Erythroblast (primary cell): ENCODE data around the gene ACAD8.

ENCODE experiments used
- DNase-seq, 2 experiments: peaks; one replicate each; lab custom pipeline; 2025; lab: John Stamatoyannopoulos, UW
- GATA1 ChIP-seq: IDR thresholded peaks from 2 replicates; pipeline ENCODE4 v1.6.1; 2011; ENCODE audit warnings: low read depth, mild to moderate bottlenecking, control low read depth, low read length, moderate library complexity
- POLR2A ChIP-seq: IDR thresholded peaks from 2 replicates; pipeline ENCODE4 v1.6.1; 2011; ENCODE audit warnings: mild to moderate bottlenecking, low read length

ACAD8 gene

DNA sequence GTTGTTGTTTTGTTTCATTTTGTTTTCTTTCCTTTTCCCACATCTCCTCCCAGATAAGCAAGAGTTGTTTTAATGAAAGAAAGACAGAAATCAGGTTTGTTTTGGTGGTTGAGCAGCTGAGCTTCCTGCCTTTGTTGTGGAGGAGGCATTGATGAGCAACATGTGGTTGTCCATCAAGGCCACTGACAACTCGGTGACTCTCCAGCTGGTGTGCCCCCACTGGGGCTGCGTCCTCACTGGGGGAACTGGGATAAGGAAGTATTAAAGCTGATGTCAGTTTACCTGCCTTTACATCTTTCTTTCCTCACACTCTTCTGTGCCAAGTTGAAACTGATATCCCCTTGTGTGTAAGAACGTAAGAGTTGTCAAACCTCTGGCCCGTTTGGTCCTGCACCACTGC lies 23.0 kb upstream of the ACAD8 start:
- TF ChIP-seq POLR2A = no peak
- TF ChIP-seq GATA1 = no peak
- no peak for DNase-seq

DNA sequence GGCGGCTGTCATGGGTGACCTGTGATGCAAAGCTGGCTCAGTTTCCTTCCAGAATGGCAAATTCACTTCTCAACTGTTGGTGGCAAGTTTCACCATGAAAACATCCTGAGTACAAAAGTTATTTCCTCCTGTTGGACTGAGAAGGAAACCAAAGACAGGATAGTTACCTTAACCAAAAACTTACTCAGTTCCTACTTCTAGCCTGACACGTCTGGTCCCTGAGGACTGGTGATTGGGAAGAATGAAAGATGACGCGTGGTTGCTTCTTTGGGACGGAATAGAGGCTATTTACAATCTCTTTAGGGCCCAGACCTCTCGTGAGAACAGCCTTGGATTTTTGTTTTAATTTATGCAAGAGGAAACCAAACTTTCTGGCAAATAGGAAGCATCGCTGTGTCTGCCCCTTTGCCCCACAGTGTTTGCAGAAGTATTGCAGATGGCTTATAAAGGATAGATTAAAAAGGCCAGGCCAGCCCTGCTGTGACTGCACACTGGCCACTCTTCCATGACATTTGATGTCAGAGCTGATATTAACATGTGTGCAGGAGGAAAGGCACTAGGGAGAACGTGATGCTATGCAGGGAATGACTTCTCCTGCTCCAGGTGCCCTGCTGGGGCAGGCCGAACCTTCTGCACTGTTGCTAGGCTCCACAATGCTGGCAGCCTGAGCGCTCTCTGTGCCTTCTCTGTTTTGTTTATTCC lies 21.3 kb upstream of the ACAD8 start:
- no peak for TF ChIP-seq GATA1
- TF ChIP-seq POLR2A = no peak

GRCh38 chr11:134233729-134234179 lies 19.6 kb upstream of the ACAD8 start:
- peak; percentile 69 to 75 for DNase-seq
- no peak for TF ChIP-seq GATA1
- no peak for TF ChIP-seq POLR2A

More for the DNA sequence above, 21.3 kb upstream of the ACAD8 start:
- no peak for DNase-seq

DNA sequence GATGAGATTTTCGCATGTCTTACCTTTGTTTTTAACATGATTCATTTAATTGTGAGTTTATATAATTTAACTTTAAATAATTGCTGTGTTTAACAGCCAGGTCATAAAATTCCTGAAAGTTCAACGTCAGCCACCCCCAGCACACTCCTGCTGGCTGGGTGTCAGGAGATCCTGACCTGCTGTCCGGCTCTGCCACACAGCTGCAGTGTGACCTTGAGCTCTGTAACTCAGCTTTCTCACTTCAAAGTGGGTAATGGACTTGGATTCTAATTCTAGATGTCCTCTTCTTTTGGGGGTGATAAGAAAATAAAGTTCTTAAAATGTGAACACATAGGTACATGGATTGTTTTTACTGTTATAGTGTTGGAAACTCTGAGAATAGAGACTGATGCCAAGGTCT lies 18.0 kb upstream of the ACAD8 start:
- no peak for TF ChIP-seq POLR2A
- DNase-seq = no peak

DNA sequence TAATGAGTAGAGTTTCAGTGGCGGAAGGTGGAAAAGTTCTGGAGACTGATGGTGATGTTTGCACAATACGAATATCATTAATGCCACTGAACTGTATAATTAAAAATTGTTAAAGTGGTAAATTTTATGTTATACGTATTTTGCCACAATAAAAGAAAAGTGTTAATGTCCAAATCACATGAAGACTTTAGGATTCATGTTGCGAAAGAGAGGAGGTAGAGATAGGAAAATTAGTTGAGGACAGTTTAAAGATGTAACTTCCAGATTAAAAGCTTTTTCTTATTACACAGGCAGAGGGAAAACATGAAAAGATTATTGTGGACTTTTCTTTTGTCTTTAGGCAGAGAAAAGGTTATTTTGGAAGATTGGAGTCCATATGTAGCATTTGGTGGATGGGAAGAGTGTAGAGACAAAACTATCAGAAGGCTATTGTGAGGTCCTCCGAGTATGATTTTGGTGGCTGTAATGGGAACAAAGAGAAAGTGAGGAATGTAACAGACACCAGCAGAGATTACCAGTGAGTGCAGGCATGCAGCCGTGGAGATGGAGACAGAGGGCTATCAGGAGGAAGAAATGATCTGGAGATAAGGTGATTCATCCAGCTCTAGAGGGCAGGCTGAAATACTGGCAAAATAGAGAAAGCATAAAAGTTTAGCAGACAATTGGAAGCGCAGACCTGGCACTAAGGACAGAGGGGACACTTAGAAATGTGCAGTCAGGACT lies 16.4 kb upstream of the ACAD8 start:
- DNase-seq = peak in 1 of 2 experiments; percentile 7
- TF ChIP-seq POLR2A (no peak), GATA1 (no peak)

DNA sequence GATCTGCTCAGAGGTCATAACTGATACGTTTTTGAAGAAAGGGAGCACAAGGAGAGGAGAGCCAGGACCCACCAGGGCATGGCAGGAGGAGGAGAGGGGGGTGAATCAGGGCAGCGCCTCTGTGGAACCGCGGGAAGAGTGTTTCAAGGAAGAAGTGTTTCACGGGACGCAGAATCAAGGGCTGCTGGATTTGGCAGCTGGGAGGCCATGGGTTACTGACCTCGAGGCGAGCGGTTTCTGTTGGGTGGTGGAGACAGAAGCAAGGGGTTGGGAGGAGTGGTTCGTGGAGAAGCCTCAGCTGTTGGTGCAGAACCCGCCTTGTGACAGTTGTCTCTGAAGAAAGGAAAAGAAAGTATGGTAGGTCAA lies 15.8 kb upstream of the ACAD8 start:
- TF ChIP-seq POLR2A = no peak
- TF ChIP-seq GATA1 = no peak
- DNase-seq = no peak

- no peak for TF ChIP-seq GATA1
- no peak for TF ChIP-seq POLR2A
- no peak for DNase-seq
These were observed 14.4 kb upstream of the ACAD8 start for GRCh38 chr11:134238956-134239355.

- TF ChIP-seq GATA1 (no peak), POLR2A (no peak)
- no peak for DNase-seq
These were observed 12.8 kb upstream of the ACAD8 start for GRCh38 chr11:134240592-134240991.

- TF ChIP-seq POLR2A (no peak), GATA1 (no peak)
- DNase-seq = no peak
These were observed 11.0 kb upstream of the ACAD8 start for GRCh38 chr11:134242376-134242775.

- TF ChIP-seq POLR2A = no peak
- no peak for TF ChIP-seq GATA1
- DNase-seq = no peak
These were observed 9.5 kb upstream of the ACAD8 start for GRCh38 chr11:134243913-134244312.

DNA sequence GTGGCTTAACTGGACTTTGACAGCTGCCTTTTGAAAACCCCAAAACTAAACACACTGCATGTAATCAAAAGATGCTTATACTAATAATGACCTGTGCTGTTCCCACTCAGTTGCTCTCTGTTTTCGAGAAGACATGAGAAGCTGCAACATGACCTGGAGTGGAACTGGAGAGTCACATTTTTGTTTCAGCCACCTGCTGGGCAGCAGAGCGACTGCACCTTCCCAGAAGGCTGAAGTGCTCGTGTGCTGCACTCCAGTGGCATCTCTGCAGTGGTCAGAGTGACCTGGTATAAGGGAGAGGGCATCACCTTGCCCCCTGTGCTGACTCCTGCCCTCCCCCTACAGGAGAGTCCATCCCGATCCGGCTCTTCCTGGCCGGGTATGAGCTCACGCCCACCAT lies 8.8 kb upstream of the ACAD8 start:
- peak; percentile 37 for DNase-seq

GRCh38 chr11:134245434-134245833 lies 7.9 kb upstream of the ACAD8 start:
- no peak for DNase-seq
- no peak for TF ChIP-seq POLR2A
- no peak for TF ChIP-seq GATA1

More for the DNA sequence above, 8.8 kb upstream of the ACAD8 start:
- TF ChIP-seq POLR2A = no peak
- no peak for TF ChIP-seq GATA1

GRCh38 chr11:134246100-134246499 lies 7.3 kb upstream of the ACAD8 start:
- DNase-seq = no peak

DNA sequence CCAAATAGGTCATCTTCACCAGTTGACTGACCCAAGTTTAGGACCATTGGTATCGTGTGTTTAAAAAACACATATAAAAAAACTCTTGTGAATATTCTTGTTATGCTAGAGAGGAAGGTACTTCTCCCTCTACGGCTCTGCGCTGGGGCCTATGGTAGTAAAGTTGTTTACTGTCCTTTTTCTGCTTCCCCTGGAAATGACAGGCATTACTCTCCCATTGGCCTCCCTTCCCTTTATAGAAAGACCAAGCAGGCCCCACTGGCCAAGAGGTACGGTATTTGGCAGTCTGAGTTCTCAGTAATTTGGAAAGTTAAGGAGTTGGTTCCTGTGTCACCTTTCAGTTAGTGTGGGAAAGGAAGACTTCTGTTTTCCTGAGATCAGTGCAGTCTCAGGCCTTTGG lies 6.7 kb upstream of the ACAD8 start:
- DNase-seq = no peak
- no peak for TF ChIP-seq GATA1
- TF ChIP-seq POLR2A = no peak

More at GRCh38 chr11:134246100-134246499, 7.3 kb upstream of the ACAD8 start:
- TF ChIP-seq GATA1 (no peak), POLR2A (no peak)
